HCT116 (cell line): ENCODE data around the gene TCP11L2. TPM values are rescaled to one million over a fixed set of nuclear protein-coding genes. Genes with fewer than 3 reads are reported as not detected.

ENCODE experiments used
- ATAC-seq: fragments of 200-7000 bp; cut with Tn5 transposase; 2 replicates; pipeline ENCODE4 v1.9.1; 2020; ENCODE audit warnings: mild to moderate bottlenecking, moderate library complexity
- BruUV-seq: library from RNA; stranded (reverse); fragments of 400-500 nt; replicated peaks from 2 replicates; lab custom pipeline; 2021; lab: Mats Ljungman, UMichigan
- CTCF ChIA-PET: fragments of 300-600 bp; sonication (Branson Sonifier 250); formaldehyde crosslinking; loops from one replicate; lab custom pipeline; 2021; ENCODE audit warnings: antibody characterized with exemption; lab: Charles Lee
- POLR2A ChIA-PET: fragments of 300-600, 350-600 bp; sonication (Branson Sonifier 250); formaldehyde crosslinking; loops from one replicate; lab custom pipeline; 2021; ENCODE audit warnings: antibody characterized with exemption; lab: Charles Lee
- RAD21 ChIA-PET, 2 experiments: fragments of 300-600 bp; sonication (Branson Sonifier 250); formaldehyde crosslinking; loops; one replicate each; lab custom pipeline; 2023; ENCODE audit warnings: low total read pairs in 2 of 2; ENCODE audit not compliant: uncharacterized antibody in 2 of 2, unreplicated experiment in 2 of 2, low non-redundant PET in 1 of 2; lab: Charles Lee
- DNase-seq: peaks from one replicate; pipeline ENCODE4 v3.0.0-alpha.2; 2010; ENCODE audit warnings: low read depth, low spot score
- H2AFZ ChIP-seq: fragments of 200-600 bp; shearing (Covaris generic), sonication (generic); 2 replicates; pipeline ENCODE4 v1.6.1; 2017; ENCODE audit warnings: low read depth, mixed run types, mixed read lengths, antibody characterized with exemption, low read length; ENCODE audit not compliant: poor library complexity, severe bottlenecking
- H3K27ac ChIP-seq: 2 replicates; pipeline ENCODE4 v1.5.1; 2012; ENCODE audit warnings: low read depth, low read length
- H3K27me3 ChIP-seq: fragments of 200-600 bp; sonication (generic); 2 replicates; pipeline ENCODE4 v1.6.1; 2016; ENCODE audit warnings: mixed run types, low read length, mixed read lengths; ENCODE audit not compliant: insufficient read depth
- H3K36me3 ChIP-seq, 2 experiments: fragments of 200-500 bp in 1 of 2; fragments of 200-600 bp in 1 of 2; sonication (Bioruptor generic) in 1 of 2; sonication (generic) in 1 of 2; 2 replicates each; pipeline versions ENCODE4 v1.5.1 to v1.6.1; 2014 to 2016; ENCODE audit warnings: low read length in 2 of 2, inconsistent platforms in 1 of 2, mixed read lengths in 1 of 2, mixed run types in 1 of 2; ENCODE audit not compliant: insufficient read depth in 2 of 2, control insufficient read depth in 1 of 2
- H3K4me1 ChIP-seq, 2 experiments: fragments of 200-600 bp in 1 of 2; sonication (generic) in 1 of 2; 2 replicates each; pipeline versions ENCODE4 v1.5.1 to v1.6.1; 2012 to 2017; ENCODE audit warnings: low read length in 2 of 2, inconsistent platforms in 1 of 2, mild to moderate bottlenecking in 1 of 2, mixed read lengths in 1 of 2, mixed run types in 1 of 2, moderate library complexity in 1 of 2; ENCODE audit not compliant: insufficient read depth in 2 of 2, control insufficient read depth in 1 of 2
- H3K4me2 ChIP-seq: fragments of 200-600 bp; sonication (generic); 2 replicates; pipeline ENCODE4 v1.6.1; 2017; ENCODE audit warnings: mixed run types, low read length, mixed read lengths
- H3K4me3 ChIP-seq, 2 experiments: fragments of 200-600 bp in 1 of 2; sonication (generic) in 1 of 2; replicated peaks in 1 of 2; 2 replicates each; pipeline ENCODE4 v1.5.1; 2011 to 2016; ENCODE audit warnings: low read length in 2 of 2, control low read depth in 1 of 2, low read depth in 1 of 2, mild to moderate bottlenecking in 1 of 2, mixed read lengths in 1 of 2, mixed run types in 1 of 2
- H3K79me2 ChIP-seq: fragments of 200-600 bp; sonication (generic); 2 replicates; pipeline ENCODE4 v1.6.1; 2017; ENCODE audit warnings: mild to moderate bottlenecking, mixed run types, low read length, moderate library complexity, mixed read lengths; ENCODE audit not compliant: insufficient read depth
- H3K9ac ChIP-seq: fragments of 200-600 bp; sonication (generic); 2 replicates; pipeline ENCODE4 v1.6.1; 2016; ENCODE audit warnings: low read length, mixed read lengths
- H3K9me2 ChIP-seq: fragments of 200-600 bp; sonication (generic), shearing (Covaris generic); 2 replicates; pipeline ENCODE4 v1.6.1; 2017; ENCODE audit warnings: mixed run types, mild to moderate bottlenecking, moderate library complexity; ENCODE audit not compliant: insufficient read depth
- H3K9me3 ChIP-seq, 2 experiments: fragments of 200-500 bp in 1 of 2; fragments of 200-600 bp in 1 of 2; sonication (Bioruptor generic) in 1 of 2; sonication (generic) in 1 of 2; 2 replicates each; pipeline ENCODE4 v1.6.1; 2014 to 2017; ENCODE audit warnings: low read length in 2 of 2, mixed read lengths in 2 of 2, inconsistent platforms in 1 of 2, low read depth in 1 of 2, mild to moderate bottlenecking in 1 of 2, mixed run types in 1 of 2, moderate library complexity in 1 of 2; ENCODE audit not compliant: control insufficient read depth in 1 of 2, insufficient read depth in 1 of 2
- H4K20me1 ChIP-seq: fragments of 200-600 bp; sonication (generic), shearing (Covaris generic); 2 replicates; pipeline ENCODE4 v1.6.1; 2017; ENCODE audit warnings: mixed run types, mild to moderate bottlenecking, moderate library complexity; ENCODE audit not compliant: insufficient read depth
- CBX3 ChIP-seq: IDR thresholded peaks from 2 replicates; pipeline ENCODE4 v1.6.1; 2012; ENCODE audit warnings: low read depth
- CTCF ChIP-seq, 3 experiments: fragments of 200-600 bp in 1 of 3; sonication (generic) in 1 of 3; IDR thresholded peaks in 2 of 3; conservative IDR thresholded peaks in 1 of 3; 2 replicates each; pipeline ENCODE4 v1.5.1; 2012 to 2017; ENCODE audit warnings: low read depth in 2 of 3, low read length in 2 of 3, antibody characterized with exemption in 1 of 3, borderline replicate concordance in 1 of 3, control low read depth in 1 of 3, mild to moderate bottlenecking in 1 of 3, mixed read lengths in 1 of 3, mixed run types in 1 of 3, moderate library complexity in 1 of 3; ENCODE audit not compliant: insufficient read depth in 1 of 3
- EGR1 ChIP-seq: IDR thresholded peaks from 2 replicates; pipeline ENCODE4 v1.6.1; 2012; ENCODE audit warnings: low read depth
- ELF1 ChIP-seq: IDR thresholded peaks from 2 replicates; pipeline ENCODE4 v1.6.1; 2012; ENCODE audit warnings: low read depth, borderline replicate concordance
- EZH2 ChIP-seq: fragments of 200-600 bp; sonication (generic); IDR thresholded peaks from 2 replicates; pipeline ENCODE4 v1.6.1; 2017; ENCODE audit warnings: antibody characterized with exemption, mixed run types
- FOSL1 ChIP-seq: IDR thresholded peaks from 2 replicates; pipeline ENCODE4 v1.6.1; 2012; ENCODE audit warnings: low read depth
- MAX ChIP-seq: IDR thresholded peaks from 2 replicates; pipeline ENCODE4 v1.6.1; 2012
- POLR2A ChIP-seq: IDR thresholded peaks from 2 replicates; pipeline ENCODE4 v1.7.0; 2011; ENCODE audit warnings: borderline replicate concordance; ENCODE audit not compliant: insufficient read depth, insufficient read length; ENCODE audit errors: extremely low read depth
- POLR2AphosphoS5 ChIP-seq: IDR thresholded peaks from 2 replicates; pipeline ENCODE4 v1.6.1; 2011; ENCODE audit warnings: mild to moderate bottlenecking, low read depth, low read length, moderate library complexity
- RAD21 ChIP-seq: IDR thresholded peaks from 2 replicates; pipeline ENCODE4 v1.6.1; 2012; ENCODE audit warnings: low read depth, mild to moderate bottlenecking
- REST ChIP-seq: IDR thresholded peaks from 2 replicates; pipeline ENCODE4 v1.6.1; 2012; ENCODE audit warnings: low read depth
- SIN3A ChIP-seq: IDR thresholded peaks from 2 replicates; pipeline ENCODE4 v1.6.1; 2012; ENCODE audit warnings: low read depth
- SP1 ChIP-seq: IDR thresholded peaks from 2 replicates; pipeline ENCODE4 v1.6.1; 2012; ENCODE audit warnings: low read depth
- SRF ChIP-seq: IDR thresholded peaks from 2 replicates; pipeline ENCODE4 v1.6.1; 2012; ENCODE audit warnings: low read depth
- TCF7L2 ChIP-seq: IDR thresholded peaks from 2 replicates; pipeline ENCODE4 v1.7.0; 2011; ENCODE audit warnings: borderline replicate concordance, inconsistent platforms; ENCODE audit not compliant: insufficient read depth, insufficient read length; ENCODE audit errors: extremely low read depth
- YY1 ChIP-seq: IDR thresholded peaks from 2 replicates; pipeline ENCODE4 v1.6.1; 2011; ENCODE audit warnings: low read length, low read depth, moderate library complexity, mild to moderate bottlenecking; ENCODE audit not compliant: insufficient replicate concordance; ENCODE audit errors: extremely low read depth
- intact Hi-C: fragments of 100-400 bp; cut with micrococcal nuclease; formaldehyde crosslinking; loops from 2 replicates; pipeline ENCODE4 v1.10.0; 2022
- total RNA-seq: library from RNA; stranded (reverse); gene quantifications from one replicate; pipeline ENCODE4 v1.2.1, GENCODE V29; 2021; ENCODE audit not compliant: unreplicated experiment

The TCP11L2 gene
- total RNA-seq, 1 experiment from 2014 or later, result 14.4 TPM

- ATAC-seq, result no peak
- POLR2A ChIA-PET, result no interaction called here
These were observed 35.0 kb upstream of the TCP11L2 start for GRCh38 chr12:106267535-106267934.

More at GRCh38 chr12:106267535-106267934, 35.0 kb upstream of the TCP11L2 start:
- intact Hi-C loops, result no loop called here
- Histone ChIP-seq H3K9ac (no peak overlapping the region), H2AFZ (no peak overlapping the region), H3K9me3 (no peaks in the 10 kb centered on the region), H3K79me2 (no peaks in the 10 kb centered on the region), H3K4me2 (no peak overlapping the region), H3K4me3 (no peak overlapping the region), H3K4me1 (no peaks in the 10 kb centered on the region), H3K9me2 (no peaks in the 10 kb centered on the region), H3K27me3 (no peaks in the 10 kb centered on the region), H3K27ac (no peak overlapping the region), H4K20me1 (no peaks in the 10 kb centered on the region), H3K36me3 (no peaks in the 10 kb centered on the region)
- no peak for TF ChIP-seq YY1
- TF ChIP-seq FOSL1, result no peak
- no peak for TF ChIP-seq CTCF (IDR thresholded peaks at IDR 0.05 in 2 of 3, conservative IDR thresholded peaks at IDR 0.05 in 1 of 3; ENCODE audit: borderline replicate concordance in 1 of 3, insufficient read depth in 1 of 3, low read depth in 2 of 3, low read length in 2 of 3)
- TF ChIP-seq POLR2AphosphoS5, result no peak
- TF ChIP-seq POLR2A, result no peak
- no peak for TF ChIP-seq RAD21
- no peak for TF ChIP-seq SP1
- no peak for TF ChIP-seq ELF1
- no peak for TF ChIP-seq EZH2
- TF ChIP-seq CBX3, result no peak
- TF ChIP-seq REST, result no peak
- no peak for TF ChIP-seq SIN3A
- TF ChIP-seq SRF, result no peak
- no peak for TF ChIP-seq EGR1
- no peak for TF ChIP-seq TCF7L2
- no peak for TF ChIP-seq MAX
- no TSS peak for BruUV-seq
- no peak for DNase-seq
- ChIA-PET RAD21 (interaction anchor here in 1 of 2 experiments (0.6 kb wide), 1 partner anchor 112 kb away, joined by 5 read pairs; no protein-coding TSS in a partner anchor), CTCF (no interaction called here)
